Calu3 (cell line): Measurements from ENCODE around the gene SLIT3. TPM values are rescaled to one million over a fixed set of nuclear protein-coding genes. Genes with fewer than 3 reads are reported as not detected.

Experiments
- BruUV-seq: library from RNA; stranded (reverse); fragments of 400-500 nt; replicated peaks from 2 replicates; lab custom pipeline; 2021; lab: Mats Ljungman, UMichigan
- CTCF ChIA-PET: fragments of 300-600 bp; sonication (Branson Sonifier 250); formaldehyde crosslinking; loops from one replicate; lab custom pipeline; 2022; ENCODE audit warnings: antibody characterized with exemption; lab: Charles Lee
- DNase-seq: peaks from one replicate; pipeline ENCODE4 v3.0.0; 2022
- H3K27ac Mint-ChIP-seq: one replicate; pipeline ENCODE4 v1.8.0; 2022; ENCODE audit warnings: mixed read lengths; ENCODE audit not compliant: unreplicated experiment
- H3K27me3 Mint-ChIP-seq: one replicate; pipeline ENCODE4 v1.8.0; 2022; ENCODE audit warnings: mixed read lengths; ENCODE audit not compliant: unreplicated experiment
- H3K36me3 Mint-ChIP-seq: one replicate; pipeline ENCODE4 v1.8.0; 2022; ENCODE audit warnings: mild to moderate bottlenecking, moderate library complexity, mixed read lengths; ENCODE audit not compliant: insufficient read depth, unreplicated experiment
- H3K4me1 Mint-ChIP-seq: one replicate; pipeline ENCODE4 v1.8.0; 2022; ENCODE audit warnings: mild to moderate bottlenecking, low read depth, mixed read lengths; ENCODE audit not compliant: unreplicated experiment
- H3K4me3 Mint-ChIP-seq: one replicate; pipeline ENCODE4 v1.8.0; 2022; ENCODE audit warnings: mild to moderate bottlenecking, low read depth, moderate library complexity, mixed read lengths; ENCODE audit not compliant: unreplicated experiment
- H3K9me3 Mint-ChIP-seq: one replicate; pipeline ENCODE4 v1.8.0; 2022; ENCODE audit warnings: low read depth, mixed read lengths; ENCODE audit not compliant: unreplicated experiment
- intact Hi-C: fragments of 100-400 bp; cut with micrococcal nuclease; formaldehyde crosslinking; loops from one replicate; pipeline ENCODE4 v1.10.0; 2022; ENCODE audit not compliant: unreplicated experiment
- total RNA-seq: library from RNA; stranded (reverse); gene quantifications from 2 replicates; pipeline ENCODE4 v1.2.3, GENCODE V29; 2022
- TF ChIP-seq, protein P1 (sequence below): fragments of 200-600 bp; IDR thresholded peaks from one replicate; pipeline ENCODE4 v1.8.0; 2022; ENCODE audit warnings: antibody characterized with exemption; ENCODE audit not compliant: unreplicated experiment

The SLIT3 gene
- total RNA-seq, 1 experiment from 2014 or later = not detected

DNA sequence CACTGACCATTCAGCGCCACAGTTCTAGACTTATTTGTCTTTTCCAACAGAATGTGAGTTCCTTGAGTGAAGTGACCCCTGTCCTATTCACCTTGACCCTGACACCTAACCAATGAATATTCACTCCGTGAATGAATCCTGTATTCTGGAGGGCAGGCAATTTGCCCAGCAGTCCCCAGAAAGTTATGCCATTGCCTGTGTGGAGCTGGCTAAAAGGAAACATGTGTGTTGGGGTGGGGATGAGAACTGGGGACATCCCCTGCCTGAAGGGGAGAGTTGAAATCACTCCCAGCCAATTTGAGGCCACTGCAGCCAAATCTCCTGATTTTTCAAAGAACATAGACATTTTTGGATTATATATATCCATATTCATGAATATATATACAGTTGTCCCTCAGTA lies 199.0 kb downstream of the SLIT3 start:
- DNase-seq = no peak
- Mint-ChIP-seq H3K9me3 (peaks cover 2% of the 10 kb centered on the region), H3K27ac (no peak overlapping the region), H3K36me3 (no peaks in the 10 kb centered on the region), H3K4me3 (no peak overlapping the region), H3K27me3 (peaks cover 38% of the 10 kb centered on the region), H3K4me1 (no peaks in the 10 kb centered on the region)
- intact Hi-C loops = no loop called here
- BruUV-seq = no TSS peak
- TF ChIP-seq, protein P1, sequence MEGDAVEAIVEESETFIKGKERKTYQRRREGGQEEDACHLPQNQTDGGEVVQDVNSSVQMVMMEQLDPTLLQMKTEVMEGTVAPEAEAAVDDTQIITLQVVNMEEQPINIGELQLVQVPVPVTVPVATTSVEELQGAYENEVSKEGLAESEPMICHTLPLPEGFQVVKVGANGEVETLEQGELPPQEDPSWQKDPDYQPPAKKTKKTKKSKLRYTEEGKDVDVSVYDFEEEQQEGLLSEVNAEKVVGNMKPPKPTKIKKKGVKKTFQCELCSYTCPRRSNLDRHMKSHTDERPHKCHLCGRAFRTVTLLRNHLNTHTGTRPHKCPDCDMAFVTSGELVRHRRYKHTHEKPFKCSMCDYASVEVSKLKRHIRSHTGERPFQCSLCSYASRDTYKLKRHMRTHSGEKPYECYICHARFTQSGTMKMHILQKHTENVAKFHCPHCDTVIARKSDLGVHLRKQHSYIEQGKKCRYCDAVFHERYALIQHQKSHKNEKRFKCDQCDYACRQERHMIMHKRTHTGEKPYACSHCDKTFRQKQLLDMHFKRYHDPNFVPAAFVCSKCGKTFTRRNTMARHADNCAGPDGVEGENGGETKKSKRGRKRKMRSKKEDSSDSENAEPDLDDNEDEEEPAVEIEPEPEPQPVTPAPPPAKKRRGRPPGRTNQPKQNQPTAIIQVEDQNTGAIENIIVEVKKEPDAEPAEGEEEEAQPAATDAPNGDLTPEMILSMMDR = no peak
- CTCF ChIA-PET = no interaction called here

DNA sequence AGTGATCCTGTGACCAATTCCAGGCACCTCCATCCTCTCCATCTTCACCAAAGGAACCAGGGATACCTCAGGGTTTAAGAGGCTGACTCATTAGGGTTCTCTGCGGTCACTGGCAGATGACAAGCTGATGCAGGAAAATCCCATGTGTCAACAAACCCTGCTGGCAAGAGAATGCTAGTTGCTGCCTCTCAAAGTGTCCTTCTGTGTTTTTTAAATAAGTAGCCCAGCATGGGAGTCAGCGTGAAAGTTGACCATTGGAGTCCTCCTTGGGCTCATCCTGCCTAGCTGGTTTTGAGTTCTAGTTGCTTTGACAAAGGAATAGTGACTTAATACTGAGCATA lies 200.2 kb downstream of the SLIT3 start:
- DNase-seq = no peak
- no TSS peak for BruUV-seq
- TF ChIP-seq, protein P1 = no peak
- Mint-ChIP-seq H3K27me3 (peaks cover 41% of the 10 kb centered on the region), H3K4me1 (no peaks in the 10 kb centered on the region), H3K27ac (no peak overlapping the region), H3K9me3 (peaks cover 2% of the 10 kb centered on the region), H3K36me3 (no peaks in the 10 kb centered on the region), H3K4me3 (no peak overlapping the region)
- CTCF ChIA-PET = no interaction called here
- intact Hi-C loops = no loop called here

DNA sequence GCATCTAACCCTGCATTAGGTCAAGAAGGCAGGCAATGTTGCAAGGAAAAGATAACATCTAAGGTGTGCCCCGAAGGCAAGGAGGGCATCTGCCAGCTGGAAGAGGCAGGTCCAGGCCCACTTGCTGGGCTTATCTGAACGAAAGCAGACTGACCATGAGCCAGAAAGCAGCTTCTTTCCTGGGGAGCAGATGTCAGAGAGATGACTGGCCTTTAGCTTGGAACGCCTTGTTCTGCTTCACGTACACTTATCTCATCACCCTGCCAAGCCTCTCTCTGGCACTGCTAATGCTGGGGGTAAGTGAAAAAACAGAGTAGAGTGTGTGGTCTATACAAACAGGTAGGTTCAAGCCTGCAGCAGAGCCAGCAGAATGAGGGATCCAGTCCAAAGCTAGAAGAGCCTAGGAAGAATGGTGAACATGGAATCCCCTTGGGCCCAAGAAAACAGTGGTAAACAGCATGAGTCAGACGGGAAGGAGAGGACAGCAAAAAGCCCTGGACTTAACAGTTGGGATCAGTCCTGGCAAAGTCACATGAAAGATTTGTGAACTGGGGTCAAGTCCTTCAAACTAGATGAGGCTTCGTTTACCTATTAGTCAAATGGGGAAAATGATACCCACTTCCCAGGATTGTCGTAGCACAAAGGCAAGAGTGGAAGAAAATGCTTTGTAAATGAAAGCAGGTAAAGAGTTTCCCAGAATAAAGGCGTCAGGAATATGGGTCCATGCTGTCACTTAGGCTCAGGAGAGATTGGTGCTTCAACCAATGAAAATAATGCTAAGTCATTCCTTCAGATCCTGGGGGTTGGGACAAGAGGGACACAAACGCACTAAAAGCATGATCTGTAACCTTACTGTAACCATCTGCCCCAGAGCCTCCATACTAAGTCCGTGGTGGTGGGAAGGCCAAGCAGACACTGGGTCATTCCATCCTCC lies 200.9 kb downstream of the SLIT3 start:
- TF ChIP-seq, protein P1 = no peak
- CTCF ChIA-PET = no interaction called here
- H3K4me3 Mint-ChIP-seq = no peak overlapping the region
- intact Hi-C loops = loop anchor here (1.0 kb wide), 1 partner anchor 20 kb away; no protein-coding TSS in a partner anchor
- H3K4me1 Mint-ChIP-seq = no peaks in the 10 kb centered on the region
- BruUV-seq = no TSS peak
- no peak overlapping the region for H3K27ac Mint-ChIP-seq
- no peak for DNase-seq
- no peaks in the 10 kb centered on the region for H3K36me3 Mint-ChIP-seq
- peaks cover 42% of the 10 kb centered on the region for H3K27me3 Mint-ChIP-seq
- H3K9me3 Mint-ChIP-seq = peaks cover 2% of the 10 kb centered on the region

DNA sequence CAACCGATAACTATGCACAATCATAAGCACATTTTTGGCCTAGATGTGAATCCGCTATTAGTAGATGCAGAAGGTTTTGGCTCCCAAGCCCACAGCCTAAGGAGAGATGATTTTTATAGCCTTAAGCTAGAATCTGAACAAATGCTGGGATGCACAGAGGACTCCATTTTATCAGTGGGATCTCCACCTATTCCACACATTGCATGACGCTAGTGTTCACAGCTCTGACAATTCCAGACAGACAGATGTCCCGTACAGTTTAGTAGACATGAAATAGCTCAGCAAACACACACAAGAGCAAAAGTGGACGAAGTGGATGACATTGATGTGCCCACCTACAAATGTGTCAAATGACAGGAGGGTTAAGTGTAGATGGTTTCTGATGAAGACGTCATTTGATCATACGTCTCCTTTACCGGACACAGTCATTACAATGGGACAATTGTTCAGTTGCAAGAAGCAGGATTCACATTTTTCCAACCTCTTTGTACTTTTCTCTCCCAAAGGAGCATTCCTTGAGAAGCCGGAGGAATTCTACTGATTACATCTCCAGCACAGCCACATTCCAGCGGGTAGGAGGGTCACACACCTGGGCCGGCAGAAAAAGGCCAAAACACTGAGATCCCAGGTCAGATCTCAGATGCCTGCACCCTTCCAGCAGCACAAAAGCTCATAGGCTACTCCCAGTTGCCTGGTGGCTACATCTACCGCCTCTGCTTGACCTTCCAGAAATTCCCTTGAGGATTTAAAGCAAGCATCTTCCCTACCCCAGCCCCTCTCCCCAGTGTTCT lies 202.4 kb downstream of the SLIT3 start:
- no peak for DNase-seq
- Mint-ChIP-seq H3K9me3 (no peaks in the 10 kb centered on the region), H3K36me3 (no peaks in the 10 kb centered on the region), H3K4me3 (no peak overlapping the region), H3K27me3 (peaks cover 35% of the 10 kb centered on the region), H3K4me1 (no peaks in the 10 kb centered on the region), H3K27ac (no peak overlapping the region)
- CTCF ChIA-PET = no interaction called here
- TF ChIP-seq, protein P1 = no peak
- intact Hi-C loops = loop anchor here (1.0 kb wide), 1 partner anchor 18 kb away; no protein-coding TSS in a partner anchor
- no TSS peak for BruUV-seq
